Sigmoid colon (tissue), 3 donors: ENCODE results near the gene HBA1.

Experiments used
- POLR2A ChIP-seq, 2 donors: fragments of 450-650 bp; IDR thresholded peaks; one replicate each; pipeline ENCODE4 v1.6.1; 2016; ENCODE audit warnings: antibody characterized with exemption in 2 of 2, mild to moderate bottlenecking in 2 of 2, moderate library complexity in 2 of 2
- TF ChIP-seq, protein P1 (sequence below), 4 experiments: fragments of 450-650 bp in 3 of 4; fragments of 200-600 bp in 1 of 4; IDR thresholded peaks; one replicate each; pipeline ENCODE4 v1.5.1; 2016 to 2019; ENCODE audit warnings: antibody characterized with exemption in 4 of 4, mild to moderate bottlenecking in 3 of 4, moderate library complexity in 2 of 4

DNA sequence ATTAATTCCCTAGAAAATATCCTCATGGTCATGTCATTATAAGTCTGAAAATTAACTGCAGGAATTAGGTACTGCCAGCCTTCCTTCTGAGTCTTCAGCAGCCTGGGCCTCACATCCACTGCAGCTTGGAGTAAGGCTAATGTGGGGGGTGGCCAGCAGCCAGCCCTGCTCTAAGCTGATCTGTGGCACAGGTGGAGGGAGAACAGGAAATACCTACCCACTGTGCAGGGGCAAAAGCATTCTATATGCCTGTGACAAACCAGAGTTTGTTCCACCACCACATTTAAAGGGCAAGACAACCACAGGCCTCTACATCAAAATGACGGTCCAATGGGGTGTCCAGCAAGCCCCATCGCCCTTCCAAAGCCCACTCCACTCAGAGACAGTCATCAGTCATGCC lies 47.4 kb upstream of the HBA1 start:
- TF ChIP-seq, protein P1, sequence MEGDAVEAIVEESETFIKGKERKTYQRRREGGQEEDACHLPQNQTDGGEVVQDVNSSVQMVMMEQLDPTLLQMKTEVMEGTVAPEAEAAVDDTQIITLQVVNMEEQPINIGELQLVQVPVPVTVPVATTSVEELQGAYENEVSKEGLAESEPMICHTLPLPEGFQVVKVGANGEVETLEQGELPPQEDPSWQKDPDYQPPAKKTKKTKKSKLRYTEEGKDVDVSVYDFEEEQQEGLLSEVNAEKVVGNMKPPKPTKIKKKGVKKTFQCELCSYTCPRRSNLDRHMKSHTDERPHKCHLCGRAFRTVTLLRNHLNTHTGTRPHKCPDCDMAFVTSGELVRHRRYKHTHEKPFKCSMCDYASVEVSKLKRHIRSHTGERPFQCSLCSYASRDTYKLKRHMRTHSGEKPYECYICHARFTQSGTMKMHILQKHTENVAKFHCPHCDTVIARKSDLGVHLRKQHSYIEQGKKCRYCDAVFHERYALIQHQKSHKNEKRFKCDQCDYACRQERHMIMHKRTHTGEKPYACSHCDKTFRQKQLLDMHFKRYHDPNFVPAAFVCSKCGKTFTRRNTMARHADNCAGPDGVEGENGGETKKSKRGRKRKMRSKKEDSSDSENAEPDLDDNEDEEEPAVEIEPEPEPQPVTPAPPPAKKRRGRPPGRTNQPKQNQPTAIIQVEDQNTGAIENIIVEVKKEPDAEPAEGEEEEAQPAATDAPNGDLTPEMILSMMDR (IDR thresholded peaks at IDR 0.05): no peak
- TF ChIP-seq POLR2A (IDR thresholded peaks at IDR 0.05): no peak
